K562 (cell line): ENCODE measurements around the gene MRPS33. TPM values are rescaled to one million over a fixed set of nuclear protein-coding genes. Genes with fewer than 3 reads are reported as not detected.
A peak's percentile ranks its signal among the peaks of the same experiment; 100 is the strongest.

Source experiments
- ATAC-seq: fragments of 200-7000 bp; cut with Tn5 transposase; 3 replicates; pipeline ENCODE4 v1.9.1; 2020; ENCODE audit warnings: moderate library complexity
- BruUV-seq: library from RNA; stranded (reverse); fragments of 400-500 nt; replicated peaks from 2 replicates; lab custom pipeline; 2021; lab: Mats Ljungman, UMichigan
- CTCF ChIA-PET: fragments of 300-600 bp; formaldehyde crosslinking; extraction: SDS; loops from one replicate; lab custom pipeline; 2021; ENCODE audit warnings: low intra/inter-chr PET ratio; lab: Yijun Ruan, JAX
- POLR2A ChIA-PET: fragments of 300-600, 350-650 bp; sonication (Branson Sonifier 250); formaldehyde crosslinking; extraction: SDS; loops from one replicate; lab custom pipeline; 2021; ENCODE audit warnings: antibody characterized with exemption, inconsistent platforms; lab: Yijun Ruan, JAX
- DNase-seq, 4 experiments: peaks; one replicate each; pipeline versions ENCODE4 v3.0.0 to v3.0.0-alpha.2; 2011 to 2018; ENCODE audit warnings: low spot score in 3 of 4, mixed read lengths in 3 of 4; ENCODE audit errors: extremely low read depth in 1 of 4
- FAIRE-seq: peaks from 2 replicates; lab custom pipeline; 2011; peaks lifted over from hg19 to GRCh38; lab: Jason Lieb, UNC
- H2AFZ ChIP-seq: 2 replicates; pipeline ENCODE4 v1.6.0; 2011; ENCODE audit warnings: low read depth, low read length, control low read depth, inconsistent platforms
- H3K27ac ChIP-seq: fragments of 200-600 bp; 3 replicates; pipeline ENCODE4 v1.8.0; 2011; ENCODE audit warnings: low read depth, mild to moderate bottlenecking, control low read depth, inconsistent platforms, low read length, moderate library complexity, mixed read lengths; ENCODE audit errors: extremely low read depth
- H3K27me3 ChIP-seq, 2 experiments: fragments of 300-600 bp in 1 of 2; 2 replicates in 1 of 2; 3 replicates in 1 of 2; pipeline versions ENCODE4 v1.6.0 to v1.8.0; 2011; ENCODE audit warnings: inconsistent platforms in 2 of 2, low read length in 2 of 2, mild to moderate bottlenecking in 1 of 2, mixed read lengths in 1 of 2, moderate library complexity in 1 of 2; ENCODE audit not compliant: control insufficient read depth in 2 of 2, insufficient read depth in 2 of 2
- H3K36me3 ChIP-seq: fragments of 300-600 bp; 3 replicates; pipeline ENCODE4 v1.8.0; 2011; ENCODE audit warnings: mild to moderate bottlenecking, low read length, inconsistent platforms; ENCODE audit not compliant: control insufficient read depth, insufficient read depth
- H3K4me1 ChIP-seq, 2 experiments: fragments of 200-600 bp in 1 of 2; replicated peaks in 1 of 2; 2 replicates in 1 of 2; 3 replicates in 1 of 2; pipeline versions ENCODE4 v1.5.1 to v1.8.0; 2011; ENCODE audit warnings: inconsistent platforms in 2 of 2, low read length in 2 of 2, mild to moderate bottlenecking in 1 of 2, mixed read lengths in 1 of 2, moderate library complexity in 1 of 2; ENCODE audit not compliant: control insufficient read depth in 2 of 2, insufficient read depth in 2 of 2
- H3K4me2 ChIP-seq: 2 replicates; pipeline ENCODE4 v1.6.1; 2011; ENCODE audit warnings: low read length, control low read depth, inconsistent platforms, mixed read lengths; ENCODE audit not compliant: insufficient read depth
- H3K4me3 ChIP-seq: fragments of 200-600 bp; sonication (generic), shearing (Covaris generic); 2 replicates; pipeline ENCODE4 v1.5.1; 2016; ENCODE audit warnings: control low read depth, inconsistent platforms
- H3K79me2 ChIP-seq: fragments of 200-600 bp; 3 replicates; pipeline ENCODE4 v1.8.0; 2011; ENCODE audit warnings: low read length, inconsistent platforms; ENCODE audit not compliant: control insufficient read depth, insufficient read depth
- H3K9ac ChIP-seq, 2 experiments: 2 replicates each; pipeline versions ENCODE4 v1.6.0 to v1.6.1; 2011; ENCODE audit warnings: low read depth in 2 of 2, low read length in 2 of 2, control low read depth in 1 of 2, inconsistent platforms in 1 of 2, mild to moderate bottlenecking in 1 of 2, mixed read lengths in 1 of 2; ENCODE audit not compliant: insufficient read depth in 1 of 2
- H3K9me1 ChIP-seq: one replicate; pipeline ENCODE4 v1.6.0; 2011; ENCODE audit warnings: inconsistent platforms, mild to moderate bottlenecking, low read length, moderate library complexity; ENCODE audit not compliant: control insufficient read depth, insufficient read depth
- H3K9me3 ChIP-seq: replicated peaks from 2 replicates; pipeline ENCODE4 v1.5.1; 2011; ENCODE audit warnings: low read depth, low read length, inconsistent platforms; ENCODE audit not compliant: control insufficient read depth, insufficient read depth
- H4K20me1 ChIP-seq: replicated peaks from 2 replicates; pipeline ENCODE4 v1.6.1; 2011; ENCODE audit warnings: low read length, inconsistent platforms, mixed read lengths; ENCODE audit not compliant: control insufficient read depth, insufficient read depth
- CEBPB ChIP-seq: fragments of 450-650 bp; IDR thresholded peaks from 2 replicates; pipeline ENCODE4 v1.6.1; 2016; ENCODE audit warnings: missing genetic modification characterization, missing compliant biosample characterization
- SMARCA4 ChIP-seq: fragments of 450-650 bp; IDR thresholded peaks from 2 replicates; pipeline ENCODE4 v1.6.1; 2016
- WGBS: fragments of 100-300 bp; shearing (Covaris generic); methylation state at CpG from one replicate; pipeline ENCODE4 v1.1.6; 2016; ENCODE audit warnings: low coverage, mixed read lengths; ENCODE audit not compliant: insufficient coverage; ENCODE audit errors: missing lambda C conversion rate; 5-methylcytosine and 5-hydroxymethylcytosine counted together
- in situ Hi-C: fragments of 300-500 bp; cut with MboI; formaldehyde crosslinking; loops from 4 replicates; pipeline ENCODE4 v1.15.0; 2018; ENCODE audit warnings: inconsistent platforms, mixed read lengths
- intact Hi-C: fragments of 100-400 bp; cut with micrococcal nuclease; formaldehyde crosslinking; loops from 2 replicates; pipeline ENCODE4 v1.14.2; 2022
- polyA plus RNA-seq, 8 experiments: library from polyadenylated mRNA; depleted of rRNA in 4 of 8; stranded (reverse) in 5 of 8; unstranded in 3 of 8; fragments of >200 nt; fragmentation: Nextera tagmentation in 2 of 8; fragmentation: Illumina TruSeq in 1 of 8; extraction: Ambion mirVana in 2 of 8; extraction: Trizol in 1 of 8; gene quantifications; 2 replicates each; pipeline versions ENCODE4 v1.2.1 to v1.2.3, GENCODE V29; 2011 to 2014; ENCODE audit warnings: inconsistent platforms in 1 of 8, missing spikeins in 1 of 8
- total RNA-seq, 7 experiments: library from RNA; depleted of rRNA in 6 of 7; stranded (reverse); fragments of >200 nt in 6 of 7; fragmentation: Illumina TruSeq in 2 of 7; extraction: Trizol in 2 of 7; gene quantifications; 2 replicates each; pipeline versions ENCODE4 v1.2.1 to v1.2.3, GENCODE V29; 2011 to 2021; ENCODE audit warnings: low replicate concordance in 1 of 7
- TF ChIP-seq, protein P1 (sequence below): fragments of 450-650 bp; IDR thresholded peaks from 2 replicates; pipeline ENCODE4 v1.6.1; 2016

MRPS33 gene
- total and polyA plus RNA-seq, 9 of the 15 experiments (the other 6 are each of a cell fraction or from before 2014, with no cell fraction given): 81.1 to 442 (median 149) TPM

- H3K9ac ChIP-seq: no peak overlapping the region
- TF ChIP-seq, protein P1, sequence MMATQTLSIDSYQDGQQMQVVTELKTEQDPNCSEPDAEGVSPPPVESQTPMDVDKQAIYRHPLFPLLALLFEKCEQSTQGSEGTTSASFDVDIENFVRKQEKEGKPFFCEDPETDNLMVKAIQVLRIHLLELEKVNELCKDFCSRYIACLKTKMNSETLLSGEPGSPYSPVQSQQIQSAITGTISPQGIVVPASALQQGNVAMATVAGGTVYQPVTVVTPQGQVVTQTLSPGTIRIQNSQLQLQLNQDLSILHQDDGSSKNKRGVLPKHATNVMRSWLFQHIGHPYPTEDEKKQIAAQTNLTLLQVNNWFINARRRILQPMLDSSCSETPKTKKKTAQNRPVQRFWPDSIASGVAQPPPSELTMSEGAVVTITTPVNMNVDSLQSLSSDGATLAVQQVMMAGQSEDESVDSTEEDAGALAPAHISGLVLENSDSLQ: 0 out of 2 replicates have a peak, but pooled peaks have one; percentile 9
- 0 out of 2 replicates have a peak, but pooled peaks have one; percentile 37 for TF ChIP-seq CEBPB (tag)
- no peak for TF ChIP-seq SMARCA4
- peak; percentile 17; the same call in 1 of the 3 replicates for ATAC-seq
- FAIRE-seq: no peak
- H4K20me1 ChIP-seq: no peaks in the 10 kb centered on the region
- ChIA-PET CTCF (no interaction called here), POLR2A (interaction anchor here (0.7 to 1.3 kb wide), 2 partner anchors 16 to 497 kb away, joined by 3 read pairs; no protein-coding TSS in a partner anchor)
- H3K36me3 ChIP-seq: no peaks in the 10 kb centered on the region
- no peaks in the 10 kb centered on the region for H3K79me2 ChIP-seq
- intact Hi-C loops: no loop called here
- WGBS: under 1% methylated on average over 8 of the region's 9 CpGs
- H3K9me1 ChIP-seq: no peaks in the 10 kb centered on the region
- H3K9me3 ChIP-seq: no peaks in the 10 kb centered on the region
- no peaks in the 10 kb centered on the region for H3K4me1 ChIP-seq
- H3K4me2 ChIP-seq: no peak overlapping the region
- no TSS peak for BruUV-seq
- H2AFZ ChIP-seq: no peak overlapping the region
- H3K27ac ChIP-seq: no peak overlapping the region
- DNase-seq: no peak
- H3K27me3 ChIP-seq: peaks cover 6 to 14% of the 10 kb centered on the region in 2 experiments; a peak in 2 of 5 replicates
- no peak overlapping the region for H3K4me3 ChIP-seq
- in situ Hi-C loops: no loop called here
These were observed 41.6 kb downstream of the MRPS33 start for GRCh38 chr7:140972876-140973829.
